GM19324 (cell line): ENCODE results near the gene TTLL9.
"Not testable (repeated sequence)": the region's sequence is repeated elsewhere in the genome, so short reads cannot be mapped to it uniquely, and the experiment has no call there.

Experiments
- ATAC-seq: cut with Tn5 transposase; IDR thresholded peaks from one replicate; pipeline ENCODE4 v1.9.1; 2021; ENCODE audit warnings: mild to moderate bottlenecking, moderate library complexity; ENCODE audit not compliant: unreplicated experiment, low FRiP score

Gene TTLL9

DNA sequence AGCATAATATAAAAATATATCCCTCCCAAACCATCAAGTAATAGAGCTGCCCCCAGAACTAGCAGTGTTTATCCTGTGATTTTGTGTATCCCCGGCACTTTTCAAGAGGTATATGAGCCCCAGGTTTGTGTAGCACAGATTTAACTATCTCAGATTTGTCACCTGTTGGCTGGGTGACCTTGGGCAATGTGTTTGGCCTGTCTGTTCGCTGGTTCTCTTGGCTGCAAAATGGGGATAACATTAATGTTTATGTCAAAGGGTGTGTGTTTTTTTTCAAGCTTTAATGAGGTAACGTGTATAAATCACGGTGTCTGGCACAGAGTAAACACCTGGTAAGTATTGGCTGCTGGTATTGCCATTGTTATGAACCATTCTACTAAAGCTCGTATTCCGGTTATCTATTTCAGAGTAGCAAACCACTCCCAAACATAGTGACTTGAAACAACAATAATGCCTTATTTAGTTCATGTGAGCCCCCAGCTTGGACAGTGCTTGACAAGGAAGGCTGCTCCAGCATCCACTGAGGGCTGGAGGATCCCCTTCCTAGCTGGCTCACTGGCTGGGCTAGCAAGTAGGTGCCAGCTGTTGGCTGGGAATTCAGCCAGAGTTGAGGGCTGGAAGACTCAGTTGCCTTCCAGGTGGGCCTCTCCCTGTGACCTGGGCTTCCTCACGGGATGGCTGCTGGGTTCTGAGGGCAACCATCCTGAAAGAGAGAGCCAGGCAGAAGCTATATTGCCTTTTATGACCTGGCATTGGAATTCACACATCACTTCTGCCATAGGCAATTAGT is 45.3 kb downstream of the TTLL9 start:
- no peak for ATAC-seq

- no peak for ATAC-seq
Observed at GRCh38 chr20:31916708-31917107, 46.3 kb downstream of the TTLL9 start.

DNA sequence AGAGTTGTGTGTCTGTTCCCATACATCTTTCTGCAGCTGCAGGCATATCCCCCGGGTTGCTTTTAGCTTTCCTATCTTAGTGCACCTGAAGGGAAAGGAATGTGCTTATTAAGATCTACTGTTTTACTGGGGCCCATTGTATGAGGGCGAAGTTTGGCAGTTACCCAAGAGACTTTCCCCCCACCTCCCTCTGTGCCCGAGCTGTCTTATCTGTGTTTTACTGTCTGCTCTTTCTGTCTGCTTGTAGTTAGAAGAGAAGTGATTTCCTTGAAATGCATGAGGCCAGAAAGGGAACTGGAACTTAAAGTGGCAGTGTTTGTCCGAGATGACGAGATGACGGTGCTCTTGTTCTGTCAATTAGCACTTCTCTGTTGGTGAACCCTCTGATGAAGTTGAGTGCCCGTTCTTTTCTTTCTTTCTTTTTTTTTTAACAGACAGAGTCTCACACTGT is 47.6 kb downstream of the TTLL9 start:
- ATAC-seq: not testable (repeated sequence)

DNA sequence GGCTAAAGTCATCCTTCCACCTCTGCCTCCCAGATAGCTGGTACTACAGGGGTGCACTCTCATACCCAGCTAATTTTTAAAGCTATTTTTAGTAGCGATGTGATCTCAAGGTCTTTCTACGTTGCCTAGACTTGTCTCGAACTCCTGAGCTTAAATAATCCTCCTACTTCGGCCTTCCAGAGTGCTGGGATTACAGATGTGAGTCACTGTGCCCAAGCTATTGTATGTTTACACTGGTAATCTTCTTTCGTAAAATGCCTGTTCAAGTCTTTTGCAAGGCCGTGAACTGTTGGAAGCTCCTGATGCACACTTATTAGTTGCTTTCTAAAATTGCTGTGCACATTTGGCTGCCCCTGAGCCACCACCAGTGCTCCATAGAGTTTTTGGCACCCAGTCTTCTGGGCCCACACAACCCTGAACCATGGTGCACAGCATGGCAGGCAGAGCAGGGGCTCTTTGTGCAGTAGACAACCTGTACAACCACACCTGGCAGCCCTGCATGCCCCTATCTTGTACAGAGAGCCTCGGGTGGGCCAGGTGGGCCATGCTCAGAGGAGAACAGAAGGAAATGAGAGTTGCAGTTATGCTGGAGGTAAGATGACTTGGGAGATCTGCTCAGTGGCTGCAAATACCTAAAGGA is 48.2 kb downstream of the TTLL9 start:
- ATAC-seq: no peak

DNA sequence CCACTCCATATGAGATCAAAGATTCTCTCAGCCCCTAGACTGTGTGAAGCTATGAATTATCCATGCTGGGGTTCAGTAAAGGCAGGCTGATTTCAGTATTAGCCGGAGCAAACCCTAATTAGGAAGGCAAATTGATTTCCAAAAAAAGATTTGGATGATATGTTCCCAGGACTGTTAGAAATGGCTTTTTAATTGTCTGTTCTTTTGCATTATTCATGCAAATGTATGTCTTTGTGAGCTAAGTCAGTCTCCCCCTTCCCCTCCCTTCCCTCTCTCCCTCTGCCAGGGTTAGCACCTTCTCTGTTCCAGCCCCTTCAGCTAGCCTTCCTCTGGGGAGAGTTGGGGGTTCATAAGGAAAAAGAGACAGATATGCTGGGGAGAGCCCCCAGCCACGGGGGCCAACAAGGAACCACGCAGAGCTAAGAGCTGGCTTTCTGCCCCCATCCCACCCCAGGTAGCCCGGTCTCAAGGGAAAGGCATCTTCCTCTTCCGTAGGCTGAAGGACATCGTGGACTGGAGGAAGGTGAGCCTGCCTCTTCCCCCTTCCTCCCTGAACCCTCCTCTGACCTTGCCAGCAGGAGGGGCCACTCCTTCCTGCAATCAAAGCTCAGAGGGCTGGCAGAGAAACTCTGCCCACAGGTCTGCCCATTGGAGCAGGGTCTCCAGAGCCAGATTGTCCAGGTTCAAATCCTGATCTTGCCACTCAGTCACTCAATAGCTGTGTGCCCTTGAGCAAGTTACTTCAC is 49.1 kb downstream of the TTLL9 start:
- ATAC-seq: no peak

GRCh38 chr20:31920275-31920855 is 49.9 kb downstream of the TTLL9 start:
- no peak for ATAC-seq

DNA sequence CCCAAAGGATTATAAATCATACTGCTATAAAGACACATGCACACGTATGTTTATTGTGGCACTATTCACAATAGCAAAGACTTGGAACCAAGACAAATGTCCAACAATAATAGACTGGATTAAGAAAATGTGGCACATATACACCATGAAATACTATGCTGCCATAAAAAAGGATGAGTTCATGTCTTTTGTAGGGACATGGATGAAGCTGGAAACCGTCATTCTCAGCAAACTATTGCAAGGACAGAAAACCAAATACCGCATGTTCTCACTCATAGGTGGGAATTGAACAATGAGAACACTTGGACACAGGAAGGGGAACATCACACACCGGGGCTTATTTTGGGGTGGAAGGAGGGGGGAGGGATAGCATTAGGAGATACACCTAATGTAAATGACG is 51.0 kb downstream of the TTLL9 start:
- not testable (repeated sequence) for ATAC-seq

DNA sequence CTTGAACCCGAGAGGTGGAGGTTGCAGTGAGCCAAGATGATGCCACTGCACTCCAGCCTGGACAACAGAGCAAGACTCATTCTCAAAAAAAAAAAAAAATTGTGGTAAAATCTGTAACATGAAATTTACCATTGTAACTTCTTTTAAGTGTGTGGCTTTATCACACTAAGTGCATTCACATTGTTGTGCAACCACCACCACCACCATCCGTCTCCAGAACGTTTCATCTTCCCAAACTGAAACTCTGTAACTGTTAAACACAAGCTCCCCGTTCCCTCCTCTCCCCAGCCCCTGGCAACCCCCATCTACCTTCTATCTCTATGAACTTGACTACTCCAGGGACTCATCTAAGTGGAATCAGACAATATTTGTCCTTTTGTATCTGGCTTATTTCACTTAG is 51.7 kb downstream of the TTLL9 start:
- no peak for ATAC-seq

- ATAC-seq: no peak
Observed at GRCh38 chr20:31922588-31922987, 52.2 kb downstream of the TTLL9 start.

DNA sequence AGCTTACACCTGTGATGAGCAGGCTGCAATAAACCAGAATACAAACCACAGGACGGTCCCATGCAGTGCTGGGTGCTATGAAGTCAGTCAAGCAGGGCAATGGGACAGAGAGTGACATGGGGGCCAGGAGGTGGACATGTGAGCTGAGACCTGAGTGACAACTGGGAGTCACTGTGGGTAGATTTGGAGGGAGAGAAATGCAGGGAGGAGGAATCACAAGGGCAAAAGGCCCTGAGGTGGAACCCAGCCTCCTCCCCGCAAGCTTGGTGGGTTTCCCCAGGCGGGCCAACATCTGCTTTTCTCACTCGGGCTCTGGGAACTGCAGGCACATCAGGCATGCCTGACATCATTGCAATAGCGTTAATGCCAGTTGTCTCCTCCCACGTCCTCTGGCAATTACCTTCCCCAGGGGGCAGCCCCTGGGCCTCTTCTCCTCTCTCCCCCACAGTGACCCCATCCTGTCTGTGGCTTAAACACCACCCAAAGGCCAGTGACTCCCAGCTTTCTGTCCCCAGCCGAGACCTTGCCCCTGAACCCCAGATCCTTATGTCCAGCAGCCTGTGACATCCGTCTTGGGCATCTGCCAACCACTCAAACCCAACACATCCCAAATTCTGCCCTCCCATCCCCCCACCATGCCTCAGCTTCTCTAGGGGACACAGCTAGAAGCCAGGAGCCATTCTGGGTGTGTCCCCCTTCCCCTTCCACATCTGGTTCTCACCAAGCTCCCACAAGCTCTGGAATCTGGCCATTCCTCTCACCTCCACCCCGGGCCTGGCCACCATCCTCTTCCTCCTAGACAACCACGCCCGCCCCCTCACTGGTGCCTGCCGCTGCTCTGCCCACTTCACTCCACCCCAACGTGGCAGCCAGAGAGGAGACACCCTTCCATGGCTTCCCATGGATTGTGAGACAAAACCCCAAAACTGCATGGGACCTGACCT is 53.2 kb downstream of the TTLL9 start:
- no peak for ATAC-seq

DNA sequence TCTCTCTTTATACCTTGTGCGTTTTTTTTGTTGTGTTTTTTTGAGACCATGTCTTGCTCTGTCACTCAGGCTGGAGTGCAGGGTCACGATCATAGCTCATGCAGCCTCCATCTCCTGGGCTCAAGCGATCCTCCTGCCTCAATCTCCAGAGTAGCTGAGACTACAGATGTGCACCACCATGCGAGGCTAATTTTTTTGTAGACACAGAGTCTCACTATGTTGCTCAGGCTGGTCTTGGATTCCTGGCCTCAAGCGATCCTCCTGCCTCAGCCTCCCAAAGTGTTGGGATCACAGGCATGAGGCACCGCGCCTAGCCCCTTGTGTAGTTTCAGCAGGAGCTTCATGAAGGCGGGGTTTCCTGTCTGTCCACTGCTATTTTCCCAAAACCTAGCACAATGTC is 54.1 kb downstream of the TTLL9 start:
- ATAC-seq: no peak

DNA sequence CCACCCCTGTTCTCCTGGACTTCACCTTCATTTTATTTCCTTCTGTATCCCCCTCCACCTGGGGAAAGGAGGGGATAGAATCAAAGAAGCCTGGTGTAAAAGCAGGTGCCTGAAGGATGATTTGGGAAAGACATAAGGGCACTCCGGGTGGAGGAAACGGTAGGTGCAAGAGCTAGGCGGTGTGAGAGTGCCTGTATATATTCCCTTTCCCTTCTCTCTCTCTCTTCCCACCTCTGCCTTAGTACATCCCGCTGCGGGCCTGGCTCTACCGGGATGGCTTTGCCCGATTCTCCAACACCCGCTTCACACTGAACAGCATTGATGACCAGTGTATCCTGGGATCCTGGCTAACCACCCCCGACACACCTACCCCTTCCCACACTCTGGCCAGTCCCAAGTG is 55.2 kb downstream of the TTLL9 start:
- no peak for ATAC-seq

- ATAC-seq: no peak
Observed at GRCh38 chr20:31926493-31926892, 56.1 kb downstream of the TTLL9 start.

GRCh38 chr20:31927627-31928159 is 57.3 kb downstream of the TTLL9 start:
- ATAC-seq: no peak

- ATAC-seq: not testable (repeated sequence)
Observed at GRCh38 chr20:31929631-31930030, 59.2 kb downstream of the TTLL9 start.

GRCh38 chr20:31930779-31931178 is 60.3 kb downstream of the TTLL9 start:
- no peak for ATAC-seq

- no peak for ATAC-seq
Observed at GRCh38 chr20:31933698-31934097, 63.3 kb downstream of the TTLL9 start.

DNA sequence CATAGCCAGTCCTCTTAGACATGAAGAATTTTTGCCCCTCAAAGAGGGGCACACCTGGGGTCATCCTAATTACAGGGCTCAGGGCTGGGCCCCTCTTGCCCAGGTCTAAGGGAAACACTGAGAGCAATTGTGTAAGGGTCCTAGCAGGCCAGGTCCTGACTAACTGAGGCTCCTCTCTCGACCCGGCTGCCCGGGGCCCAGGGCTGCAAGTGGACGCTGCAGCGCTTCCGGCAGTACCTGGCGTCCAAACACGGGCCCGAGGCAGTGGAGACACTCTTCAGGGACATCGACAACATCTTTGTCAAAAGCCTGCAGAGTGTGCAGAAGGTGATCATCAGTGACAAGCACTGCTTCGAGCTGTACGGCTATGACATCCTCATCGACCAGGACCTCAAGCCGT is 64.1 kb downstream of the TTLL9 start:
- no peak for ATAC-seq

GRCh38 chr20:31934968-31935764 is 64.7 kb downstream of the TTLL9 start:
- ATAC-seq: no peak
